ENCODE measurements around the gene CYP26A1. TPM values are rescaled to one million over a fixed set of nuclear protein-coding genes. Genes with fewer than 3 reads are reported as not detected.

CYP26A1 gene
- total RNA-seq, 4 donors from 2014 or later: 1.7 TPM; not detected in 3

DNA sequence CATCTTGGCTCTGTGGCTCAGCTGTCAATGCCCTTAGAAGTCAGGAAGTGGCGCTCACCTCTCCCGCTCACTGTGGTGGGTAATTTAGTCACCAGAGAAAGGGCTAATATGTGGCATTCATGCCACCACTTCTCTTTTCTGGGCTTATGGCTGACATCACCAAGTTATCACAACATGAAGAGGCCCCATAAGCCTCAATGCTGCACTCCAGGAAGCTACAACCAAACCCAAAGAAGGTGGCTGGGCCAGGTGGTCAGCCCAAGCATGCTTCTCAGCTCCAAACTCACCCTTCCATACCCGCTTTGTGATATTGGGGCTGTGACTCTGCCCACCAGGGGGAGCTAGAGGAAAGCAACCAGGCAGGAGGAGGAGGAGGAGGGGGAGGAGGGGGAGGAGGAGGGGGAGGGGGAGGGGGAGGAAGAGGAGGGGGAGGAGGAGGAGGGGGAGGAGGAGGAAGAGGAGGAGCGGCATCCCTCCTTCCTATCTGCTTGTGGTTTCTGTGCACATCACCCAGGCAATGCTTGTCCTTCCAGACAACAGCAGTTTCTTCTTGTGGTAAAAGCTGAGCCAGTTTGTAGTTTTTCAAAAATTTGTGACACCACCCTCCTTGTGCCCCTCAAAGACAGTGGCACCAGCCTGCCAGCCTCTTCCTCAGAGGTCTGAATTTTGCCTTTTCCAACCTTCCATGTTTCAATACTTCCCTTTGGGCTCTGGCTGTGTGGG lies 42.1 kb downstream of the CYP26A1 start:
- ATAC-seq (ENCODE audit: low FRiP score): no peak
- peak; percentile 70 for DNase-seq (ENCODE audit: low spot score)
- no peak for TF ChIP-seq CTCF (IDR thresholded peaks at IDR 0.05)

- ATAC-seq (ENCODE audit: low FRiP score) (no peak), DNase-seq (ENCODE audit: low spot score) (no peak)
- TF ChIP-seq CTCF (IDR thresholded peaks at IDR 0.05): no peak
These were observed 47.6 kb downstream of the CYP26A1 start for GRCh38 chr10:93121311-93121710.

DNA sequence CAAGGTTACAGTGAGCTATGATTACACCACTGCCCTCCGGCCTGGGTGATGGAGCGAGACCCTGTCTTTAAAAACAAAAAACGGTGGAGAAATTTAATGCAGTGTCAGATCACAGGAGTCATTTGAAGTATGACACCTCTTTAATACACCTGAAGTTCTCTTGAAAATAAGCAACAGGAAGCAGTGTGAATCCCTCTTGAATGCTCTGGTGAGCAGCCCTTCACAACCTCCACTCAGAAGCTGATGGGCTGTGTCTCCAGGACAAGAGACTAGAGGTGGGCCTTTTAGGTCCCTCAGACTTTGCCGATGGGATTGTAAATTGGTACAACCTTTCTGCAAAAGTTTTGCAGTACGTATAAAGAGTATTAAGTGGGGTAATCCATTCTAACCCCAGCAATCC lies 50.1 kb downstream of the CYP26A1 start:
- ATAC-seq (ENCODE audit: low FRiP score) (no peak), DNase-seq (ENCODE audit: low spot score) (no peak)
- no peak for TF ChIP-seq CTCF (IDR thresholded peaks at IDR 0.05)

DNA sequence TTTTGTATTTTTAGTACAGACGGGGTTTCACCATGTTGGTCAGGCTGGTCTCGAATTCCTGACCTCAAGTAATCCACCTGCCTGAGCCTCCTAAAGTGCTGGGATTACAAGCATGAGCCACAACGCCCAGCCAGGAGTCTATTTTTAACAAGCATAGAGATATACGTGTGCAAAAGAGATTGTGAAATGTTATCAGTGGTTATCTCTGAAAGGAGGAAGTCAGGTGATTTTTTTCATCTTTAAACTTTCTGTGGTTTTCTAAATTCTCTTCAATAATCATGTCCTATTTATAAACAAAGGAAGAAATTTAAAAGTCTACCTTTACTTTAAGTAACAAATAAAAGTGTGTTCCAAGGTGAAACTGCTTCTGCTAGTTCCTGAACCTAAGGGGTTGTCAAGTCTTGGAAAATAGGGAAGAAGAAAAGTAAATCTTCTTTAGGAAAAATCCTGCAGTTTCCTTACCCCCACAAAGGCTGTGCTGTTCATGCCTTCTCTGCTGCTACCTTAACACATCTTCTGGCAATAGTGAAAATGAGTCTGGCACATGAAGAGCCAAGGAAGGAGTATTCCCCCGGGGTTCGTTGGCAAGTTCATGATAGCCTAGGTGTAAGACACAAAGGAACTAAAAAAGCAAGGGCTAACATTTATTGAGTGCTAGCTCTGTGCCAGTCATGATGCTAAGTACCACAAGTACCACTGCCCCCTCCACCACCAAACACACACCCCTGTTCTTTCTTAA lies 51.1 kb downstream of the CYP26A1 start:
- DNase-seq (ENCODE audit: low spot score) (no peak), ATAC-seq (ENCODE audit: low FRiP score) (no peak)
- TF ChIP-seq CTCF (IDR thresholded peaks at IDR 0.05): no peak

GRCh38 chr10:93125966-93126365 lies 52.3 kb downstream of the CYP26A1 start:
- ATAC-seq (ENCODE audit: low FRiP score) (no peak), DNase-seq (ENCODE audit: low spot score) (no peak)
- TF ChIP-seq CTCF (IDR thresholded peaks at IDR 0.05): no peak

GRCh38 chr10:93126483-93127052 lies 52.9 kb downstream of the CYP26A1 start:
- no peak for TF ChIP-seq CTCF (IDR thresholded peaks at IDR 0.05)
- ATAC-seq (ENCODE audit: low FRiP score) (no peak), DNase-seq (ENCODE audit: low spot score) (no peak)

Other genes with a start within 250 kb of the CYP26A1 start
- 10 to 100 TPM in 2 of 4 donors, 1 to 10 TPM in 2; 9.8 to 25.9 (median 10.9) TPM for gene EXOC6, start 225.4 kb upstream of the CYP26A1 start, total RNA-seq
- gene CYP26C1, start 13.1 kb upstream of the CYP26A1 start, total RNA-seq: under 1 TPM in 3 of 4 donors, not detected in 1; 0.13 to 0.36 (median 0.16) TPM

All from omental fat pad (tissue), 4 donors.